A673 (cell line): ENCODE data around the gene ZNF768. TPM values are rescaled to one million over a fixed set of nuclear protein-coding genes. Genes with fewer than 3 reads are reported as not detected.

Experiments used
- BruUV-seq: library from RNA; stranded (reverse); fragments of 400-500 nt; replicated peaks from 2 replicates; lab custom pipeline; 2021; lab: Mats Ljungman, UMichigan
- CTCF ChIA-PET: fragments of 300-600 bp; sonication (Branson Sonifier 250); formaldehyde crosslinking; loops from one replicate; lab custom pipeline; 2022; ENCODE audit warnings: antibody characterized with exemption; lab: Charles Lee
- POLR2A ChIA-PET: fragments of 300-600 bp; sonication (Branson Sonifier 250); formaldehyde crosslinking; loops from one replicate; lab custom pipeline; 2022; ENCODE audit warnings: antibody characterized with exemption; ENCODE audit not compliant: low non-redundant PET; lab: Charles Lee
- DNase-seq: peaks from one replicate; pipeline ENCODE4 v3.0.0-alpha.2; 2015; ENCODE audit warnings: low spot score
- H3K27ac ChIP-seq: fragments of 200-600 bp; sonication (generic); 2 replicates; pipeline ENCODE4 v1.5.1; 2016; ENCODE audit warnings: mixed run types, low read depth, mild to moderate bottlenecking, mixed read lengths, antibody characterized with exemption, low read length; ENCODE audit not compliant: poor library complexity, severe bottlenecking
- H3K27me3 ChIP-seq: fragments of 200-600 bp; sonication (generic); replicated peaks from 2 replicates; pipeline ENCODE4 v1.6.1; 2017; ENCODE audit warnings: mixed run types, low read depth, mild to moderate bottlenecking, mixed read lengths, antibody characterized with exemption, low read length; ENCODE audit not compliant: insufficient read depth, poor library complexity
- H3K36me3 ChIP-seq: fragments of 200-600 bp; sonication (generic); 2 replicates; pipeline ENCODE4 v1.6.1; 2016; ENCODE audit warnings: mixed run types, mild to moderate bottlenecking, mixed read lengths, antibody characterized with exemption, low read length; ENCODE audit not compliant: insufficient read depth, poor library complexity, severe bottlenecking
- H3K4me1 ChIP-seq: fragments of 200-600 bp; sonication (generic); 2 replicates; pipeline ENCODE4 v1.6.1; 2017; ENCODE audit warnings: mixed run types, mild to moderate bottlenecking, mixed read lengths, antibody characterized with exemption, low read length; ENCODE audit not compliant: insufficient read depth, poor library complexity, severe bottlenecking
- H3K4me3 ChIP-seq: fragments of 200-600 bp; sonication (generic); 2 replicates; pipeline ENCODE4 v1.5.1; 2016; ENCODE audit warnings: low read depth, mixed run types, mild to moderate bottlenecking, mixed read lengths, low read length; ENCODE audit not compliant: poor library complexity, severe bottlenecking
- H3K9me3 ChIP-seq: fragments of 200-600 bp; sonication (generic); 2 replicates; pipeline ENCODE4 v1.6.1; 2016; ENCODE audit warnings: mixed run types, low read depth, mild to moderate bottlenecking, mixed read lengths, antibody characterized with exemption, low read length; ENCODE audit not compliant: poor library complexity, severe bottlenecking
- EZH2 ChIP-seq: fragments of 200-600 bp; sonication (generic); IDR thresholded peaks from 2 replicates; pipeline ENCODE4 v1.6.1; 2017; ENCODE audit warnings: borderline replicate concordance, low read depth, mild to moderate bottlenecking, mixed read lengths, antibody characterized with exemption, low read length; ENCODE audit not compliant: poor library complexity, severe bottlenecking
- intact Hi-C: fragments of 100-400 bp; cut with micrococcal nuclease; formaldehyde crosslinking; loops from one replicate; pipeline ENCODE4 v1.10.0; 2022; ENCODE audit not compliant: unreplicated experiment
- microRNA-seq: library from miRNA; unstranded; fragments of <30 nt; microRNA quantifications from one replicate; pipeline ENCODE4 v1.2.0, GENCODE V29; 2021
- total RNA-seq: library from RNA; stranded (reverse); gene quantifications from 2 replicates; pipeline ENCODE4 v1.2.3, GENCODE V29; 2021
- TF ChIP-seq, protein P1 (sequence below): fragments of 300-800, 200-600 bp; sonication (generic); conservative IDR thresholded peaks from 2 replicates; pipeline ENCODE4 v1.5.1; 2017; ENCODE audit warnings: low read depth, mild to moderate bottlenecking, antibody characterized with exemption, low read length, moderate library complexity, mixed read lengths

The ZNF768 gene
- total RNA-seq, 1 experiment from 2014 or later, result 32.7 TPM

DNA sequence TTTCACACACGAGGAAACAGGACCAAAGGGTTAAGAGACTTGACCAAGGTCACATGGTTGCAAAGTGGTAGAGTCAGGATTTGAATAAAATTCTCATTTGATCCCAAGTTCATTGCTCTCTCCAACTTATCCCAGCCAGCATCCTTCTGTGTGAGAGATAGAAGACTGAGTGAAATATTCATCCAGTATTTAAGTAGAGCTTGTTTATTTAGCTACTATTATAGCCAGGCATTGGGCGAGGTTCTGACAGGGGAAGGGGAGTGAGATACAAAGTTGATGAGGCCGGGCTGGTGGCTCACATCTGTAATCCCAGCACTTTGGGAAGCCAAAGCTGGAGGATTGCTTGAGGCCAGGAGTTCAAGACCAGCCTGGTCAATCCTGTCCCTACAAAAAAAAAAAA lies 49.4 kb downstream of the ZNF768 start:
- ChIA-PET POLR2A (no interaction called here), CTCF (no interaction called here)
- DNase-seq, result no peak
- Histone ChIP-seq H3K9me3 (no peaks in the 10 kb centered on the region), H3K4me3 (no peak overlapping the region), H3K4me1 (no peaks in the 10 kb centered on the region), H3K27ac (no peak overlapping the region), H3K27me3 (no peaks in the 10 kb centered on the region), H3K36me3 (no peaks in the 10 kb centered on the region)
- TF ChIP-seq, protein P1, sequence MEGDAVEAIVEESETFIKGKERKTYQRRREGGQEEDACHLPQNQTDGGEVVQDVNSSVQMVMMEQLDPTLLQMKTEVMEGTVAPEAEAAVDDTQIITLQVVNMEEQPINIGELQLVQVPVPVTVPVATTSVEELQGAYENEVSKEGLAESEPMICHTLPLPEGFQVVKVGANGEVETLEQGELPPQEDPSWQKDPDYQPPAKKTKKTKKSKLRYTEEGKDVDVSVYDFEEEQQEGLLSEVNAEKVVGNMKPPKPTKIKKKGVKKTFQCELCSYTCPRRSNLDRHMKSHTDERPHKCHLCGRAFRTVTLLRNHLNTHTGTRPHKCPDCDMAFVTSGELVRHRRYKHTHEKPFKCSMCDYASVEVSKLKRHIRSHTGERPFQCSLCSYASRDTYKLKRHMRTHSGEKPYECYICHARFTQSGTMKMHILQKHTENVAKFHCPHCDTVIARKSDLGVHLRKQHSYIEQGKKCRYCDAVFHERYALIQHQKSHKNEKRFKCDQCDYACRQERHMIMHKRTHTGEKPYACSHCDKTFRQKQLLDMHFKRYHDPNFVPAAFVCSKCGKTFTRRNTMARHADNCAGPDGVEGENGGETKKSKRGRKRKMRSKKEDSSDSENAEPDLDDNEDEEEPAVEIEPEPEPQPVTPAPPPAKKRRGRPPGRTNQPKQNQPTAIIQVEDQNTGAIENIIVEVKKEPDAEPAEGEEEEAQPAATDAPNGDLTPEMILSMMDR, result no peak
- TF ChIP-seq EZH2, result no peak
- no TSS peak for BruUV-seq
- intact Hi-C loops, result no loop called here

DNA sequence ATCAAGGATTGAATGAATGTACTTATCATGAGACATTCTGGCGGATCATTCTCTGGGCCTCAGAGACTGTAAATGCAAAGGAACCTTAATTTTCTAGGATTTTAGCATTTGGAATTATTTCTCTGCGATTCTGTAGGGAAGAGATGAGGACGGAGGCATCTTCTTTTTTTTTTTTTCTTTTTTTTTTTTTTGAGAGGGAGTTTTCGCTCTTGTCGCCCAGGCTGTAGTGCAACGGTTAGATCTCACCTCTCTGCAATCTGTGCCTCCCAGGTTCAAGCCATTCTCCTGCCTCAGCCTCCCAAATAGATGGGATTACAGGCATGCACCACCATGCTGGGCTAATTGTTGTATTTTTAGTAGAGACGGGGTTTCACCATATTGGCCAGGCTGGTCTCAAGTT lies 51.7 kb downstream of the ZNF768 start:
- no peak for DNase-seq
- Histone ChIP-seq H3K27ac (no peak overlapping the region), H3K27me3 (no peaks in the 10 kb centered on the region), H3K9me3 (no peaks in the 10 kb centered on the region), H3K36me3 (no peaks in the 10 kb centered on the region), H3K4me1 (no peaks in the 10 kb centered on the region), H3K4me3 (no peak overlapping the region)
- CTCF ChIA-PET, result interaction anchor here (0.6 kb wide), 1 partner anchor 163 kb away, joined by 3 read pairs; no protein-coding TSS in a partner anchor
- TF ChIP-seq, protein P1, result no peak
- no peak for TF ChIP-seq EZH2
- intact Hi-C loops, result loop anchor here (5.0 kb wide), 1 partner anchor 33 kb away; no protein-coding TSS in a partner anchor
- POLR2A ChIA-PET, result no interaction called here
- BruUV-seq, result no TSS peak

DNA sequence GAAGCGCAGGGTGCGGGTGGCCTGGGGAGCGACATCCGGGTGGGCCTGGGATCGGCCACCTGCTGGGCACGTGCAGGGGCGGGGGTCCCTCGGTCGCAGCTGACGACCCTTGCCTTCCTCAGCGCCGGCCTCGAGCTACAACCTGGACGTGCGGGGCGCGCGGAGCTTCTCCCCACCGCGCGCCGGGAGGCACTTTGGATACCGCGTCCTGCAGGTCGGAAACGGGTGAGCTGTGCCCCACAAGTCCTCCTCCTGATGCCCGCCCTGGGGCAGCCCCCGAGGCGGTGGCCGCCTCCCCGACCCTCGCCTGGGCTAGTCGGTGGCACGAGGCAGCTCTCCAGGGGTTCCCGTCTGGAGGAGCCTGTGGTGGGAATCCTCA lies 52.3 kb downstream of the ZNF768 start:
- Histone ChIP-seq H3K4me3 (no peak overlapping the region), H3K27ac (no peak overlapping the region), H3K27me3 (no peaks in the 10 kb centered on the region), H3K9me3 (no peaks in the 10 kb centered on the region), H3K4me1 (no peaks in the 10 kb centered on the region), H3K36me3 (no peaks in the 10 kb centered on the region)
- POLR2A ChIA-PET, result no interaction called here
- no TSS peak for BruUV-seq
- TF ChIP-seq, protein P1, result no peak
- TF ChIP-seq EZH2, result no peak
- DNase-seq, result no peak
- intact Hi-C loops, result loop anchor here (5.0 kb wide), 1 partner anchor 33 kb away; no protein-coding TSS in a partner anchor
- CTCF ChIA-PET, result no interaction called here

Small RNAs within 50 kb of the gene (microRNA-seq; reads per million reads assigned to microRNA genes)
- not detected for gene MIR4518

Other genes with a start within 250 kb of the ZNF768 start
- 67.6 and 72.5 TPM in 2 replicates for gene CD2BP2, start 171.3 kb downstream of the ZNF768 start, total RNA-seq
- gene TBC1D10B, start 156.1 kb downstream of the ZNF768 start, total RNA-seq, result 59.3 and 66.0 TPM in 2 replicates
- not detected in 2 replicates for gene MYL11, start 151.8 kb downstream of the ZNF768 start, total RNA-seq
- 0.86 and 1.3 TPM in 2 replicates for gene SEPTIN1, start 144.0 kb downstream of the ZNF768 start, total RNA-seq
- gene ZNF48, start 131.1 kb downstream of the ZNF768 start, total RNA-seq, result 21.6 and 22.0 TPM in 2 replicates
- gene ZNF771, start 119.0 kb downstream of the ZNF768 start, total RNA-seq, result 21.9 and 22.2 TPM in 2 replicates
- gene DCTPP1, start 96.5 kb downstream of the ZNF768 start, total RNA-seq, result 92.5 and 111 TPM in 2 replicates
- 54.2 and 55.2 TPM in 2 replicates for gene SEPHS2, start 80.7 kb downstream of the ZNF768 start, total RNA-seq
- not detected in 2 replicates for gene ITGAL, start 53.8 kb downstream of the ZNF768 start, total RNA-seq
- 10.6 and 12.7 TPM in 2 replicates for gene ZNF747, start 8.3 kb upstream of the ZNF768 start, total RNA-seq
- 15.2 and 17.7 TPM in 2 replicates for gene ZNF764, start 31.8 kb upstream of the ZNF768 start, total RNA-seq
- gene ZNF688, start 45.1 kb upstream of the ZNF768 start, total RNA-seq, result 8.5 and 9.1 TPM in 2 replicates
- 21.4 and 23.2 TPM in 2 replicates for gene ZNF785, start 59.1 kb upstream of the ZNF768 start, total RNA-seq
- gene ZNF689, start 83.8 kb upstream of the ZNF768 start, total RNA-seq, result 18.1 and 21.1 TPM in 2 replicates
- 35.7 and 44.6 TPM in 2 replicates for gene PRR14, start 124.4 kb upstream of the ZNF768 start, total RNA-seq
- 71.2 and 79.9 TPM in 2 replicates for gene FBRS, start 131.9 kb upstream of the ZNF768 start, total RNA-seq
- 86.2 and 104 TPM in 2 replicates for gene SRCAP, start 172.6 kb upstream of the ZNF768 start, total RNA-seq
- gene PHKG2, start 221.9 kb upstream of the ZNF768 start, total RNA-seq, result 35.3 and 37.8 TPM in 2 replicates
- gene CFAP119, start 235.5 kb upstream of the ZNF768 start, total RNA-seq, result 11.7 and 14.1 TPM in 2 replicates
- gene RNF40, start 235.8 kb upstream of the ZNF768 start, total RNA-seq, result 132 and 145 TPM in 2 replicates